Activated naive CD4-positive, alpha-beta T cell treated with Interleukin-2 at 50 U/mL for 16 hours (primary cell): ENCODE results near the gene PHLDB1.
"Not testable (repeated sequence)": the region's sequence is repeated elsewhere in the genome, so short reads cannot be mapped to it uniquely, and the experiment has no call there.

Experiments used
- DNase-seq: peaks from one replicate; pipeline ENCODE4 v3.0.0-alpha.2; 2020

Gene PHLDB1

GRCh38 chr11:118606157-118606843 is 1.1 kb upstream of the PHLDB1 start:
- no peak for DNase-seq

- no peak for DNase-seq
Measured at GRCh38 chr11:118606844-118607228, 579 bp upstream of the PHLDB1 start.

GRCh38 chr11:118608360-118609227 is 1.2 kb downstream of the PHLDB1 start:
- peak; percentile 82 for DNase-seq

GRCh38 chr11:118609380-118610224 is 2.2 kb downstream of the PHLDB1 start:
- DNase-seq = peak; percentile 31

- peak; percentile 6 for DNase-seq
Measured at GRCh38 chr11:118610225-118610772, 2.9 kb downstream of the PHLDB1 start.

GRCh38 chr11:118610773-118611432 is 3.5 kb downstream of the PHLDB1 start:
- DNase-seq = peak; percentile 88

GRCh38 chr11:118611433-118611795 is 4.0 kb downstream of the PHLDB1 start:
- not testable (repeated sequence) for DNase-seq

GRCh38 chr11:118612378-118612777 is 5.0 kb downstream of the PHLDB1 start:
- DNase-seq = no peak

GRCh38 chr11:118614511-118614910 is 7.1 kb downstream of the PHLDB1 start:
- DNase-seq = no peak

- DNase-seq = no peak
Measured at GRCh38 chr11:118615282-118615975, 8.0 kb downstream of the PHLDB1 start.

- DNase-seq = no peak
Measured at GRCh38 chr11:118615976-118616371, 8.6 kb downstream of the PHLDB1 start.

- DNase-seq = no peak
Measured at GRCh38 chr11:118618115-118618990, 10.9 kb downstream of the PHLDB1 start.

- no peak for DNase-seq
Measured at GRCh38 chr11:118618991-118619375, 11.6 kb downstream of the PHLDB1 start.

- DNase-seq = no peak
Measured at GRCh38 chr11:118619444-118620197, 12.2 kb downstream of the PHLDB1 start.

- no peak for DNase-seq
Measured at GRCh38 chr11:118620529-118621070, 13.2 kb downstream of the PHLDB1 start.

- DNase-seq = peak; percentile 32
Measured at GRCh38 chr11:118621071-118621783, 13.8 kb downstream of the PHLDB1 start.

GRCh38 chr11:118621784-118622375 is 14.5 kb downstream of the PHLDB1 start:
- DNase-seq = no peak
